Spleen (tissue), 11 donors: ENCODE data around the gene CDRT4. TPM values are rescaled to one million over a fixed set of nuclear protein-coding genes. Genes with fewer than 3 reads are reported as not detected.

Experiments
- DNase-seq: peaks from one replicate; pipeline ENCODE4 v3.0.0-alpha.2; 2020
- H3K27ac ChIP-seq, 8 donors: fragments of 200-600 bp; sonication (generic) in 7 of 8; 1 replicate in 4 of 8; 2 replicates in 4 of 8; pipeline versions ENCODE4 v1.5.0 to v1.8.0; 2016 to 2021; ENCODE audit warnings: inconsistent platforms in 4 of 8, mild to moderate bottlenecking in 4 of 8, moderate library complexity in 1 of 8
- H3K27me3 ChIP-seq, 7 donors: fragments of 200-600 bp; sonication (generic) in 6 of 7; replicated peaks in 1 of 7; 1 replicate in 4 of 7; 2 replicates in 3 of 7; pipeline versions ENCODE4 v1.5.0 to v1.8.0; 2016 to 2021; ENCODE audit warnings: inconsistent platforms in 3 of 7, mild to moderate bottlenecking in 1 of 7
- H3K36me3 ChIP-seq, 6 donors: fragments of 200-600 bp; sonication (generic) in 5 of 6; 1 replicate in 4 of 6; 2 replicates in 2 of 6; pipeline versions ENCODE4 v1.5.0 to v1.8.0; 2016 to 2021; ENCODE audit warnings: inconsistent platforms in 2 of 6
- H3K4me1 ChIP-seq, 6 donors: fragments of 200-600 bp; sonication (generic) in 5 of 6; 1 replicate in 3 of 6; 2 replicates in 3 of 6; pipeline versions ENCODE4 v1.5.0 to v1.8.0; 2016 to 2021; ENCODE audit warnings: inconsistent platforms in 3 of 6
- H3K4me3 ChIP-seq, 8 donors: fragments of 200-600 bp; sonication (generic) in 7 of 8; 1 replicate in 4 of 8; 2 replicates in 4 of 8; pipeline versions ENCODE4 v1.5.0 to v1.8.0; 2016 to 2021; ENCODE audit warnings: inconsistent platforms in 4 of 8, mild to moderate bottlenecking in 4 of 8, moderate library complexity in 2 of 8
- H3K9me3 ChIP-seq, 8 donors: fragments of 200-600 bp; sonication (generic) in 7 of 8; 1 replicate in 4 of 8; 2 replicates in 4 of 8; pipeline versions ENCODE4 v1.5.0 to v1.8.0; 2016 to 2021; ENCODE audit warnings: inconsistent platforms in 4 of 8
- CTCF ChIP-seq, 11 experiments: fragments of 200-600 bp in 7 of 11; fragments of 450-650 bp in 4 of 11; sonication (generic) in 4 of 11; IDR thresholded peaks in 8 of 11; conservative IDR thresholded peaks in 3 of 11; 1 replicate in 7 of 11; 2 replicates in 4 of 11; pipeline versions ENCODE4 v1.4.0 to v1.8.0; 2016 to 2021; ENCODE audit warnings: antibody characterized with exemption in 11 of 11, inconsistent platforms in 4 of 11, mild to moderate bottlenecking in 1 of 11
- POLR2A ChIP-seq, 3 donors: fragments of 450-650 bp; IDR thresholded peaks; one replicate each; pipeline ENCODE4 v1.5.1; 2017; ENCODE audit warnings: antibody characterized with exemption in 3 of 3, mild to moderate bottlenecking in 1 of 3
- POLR2AphosphoS5 ChIP-seq, 3 donors: sonication (generic); formaldehyde crosslinking; IDR thresholded peaks; one replicate each; pipeline ENCODE4 v1.5.1; 2017; ENCODE audit warnings: antibody characterized with exemption in 3 of 3
- WGBS, 5 donors: extraction: QIAGEN DNeasy Blood & Tissue Kit in 3 of 5; methylation state at CpG; one replicate each; pipeline versions ENCODE4 v1.1.5 to v1.1.7; 2013 to 2018; 5-methylcytosine and 5-hydroxymethylcytosine counted together
- intact Hi-C: fragments of 100-400 bp; cut with DNase I; formaldehyde crosslinking; loops from one replicate; pipeline ENCODE4 v1.15.0; 2023; ENCODE audit warnings: low total_unique reads
- polyA plus RNA-seq, 3 donors: library from polyadenylated mRNA; stranded (reverse); fragments of 200-250 nt; gene quantifications; one replicate each; pipeline ENCODE4 v1.2.1, GENCODE V29; 2013
- total RNA-seq, 7 donors: library from RNA; depleted of rRNA in 3 of 7; stranded (reverse); fragments of >200 nt in 3 of 7; fragmentation: NEBNext Ultra II Directional in 4 of 7; extraction: Animal tissue kit (Norgen Biotek cat#: 25700) in 4 of 7; gene quantifications; one replicate each; pipeline versions ENCODE4 v1.1.0 to v1.2.1, GENCODE V29; 2016 to 2021
- donor health status: healthy with polysubstance abuse.
- donor health status: DM: no; HTN: no; CAD: no; lungs with moderate emphysema.
- donor health status: DM: no; HTN: no; CAD: no.
- donor health status: Bipolar disorder and iron deficiency.
- donor health status: healthy.
- donor health status: DM: no; HTN: no; CAD: no.
- donor health status: DM: yes; HTN: yes; CAD: no.

The CDRT4 gene
- total and polyA plus RNA-seq, 10 donors = 4.5 to 18.7 (median 14.0) TPM

- Histone ChIP-seq H3K9me3 (peaks cover 0 to 15% (median 10%) of the 10 kb centered on the region in 8 donors), H3K36me3 (peaks cover 0 to 45% (median 0%) of the 10 kb centered on the region in 6 donors), H3K4me3 (no peak overlapping the region), H3K4me1 (peaks cover 0 to 9% (median 0%) of the 10 kb centered on the region in 6 donors), H3K27me3 (no peaks in the 10 kb centered on the region), H3K27ac (no peak overlapping the region)
- no peak for DNase-seq
- 71 to 96% (median 92%) methylated on average over 3 of the region's 3 CpGs for WGBS, 5 donors
- TF ChIP-seq POLR2A (IDR thresholded peaks at IDR 0.05) (no peak), POLR2AphosphoS5 (IDR thresholded peaks at IDR 0.05) (no peak), CTCF (IDR thresholded peaks at IDR 0.05 in 8 of 11, conservative IDR thresholded peaks at IDR 0.05 in 3 of 11) (no peak)
- intact Hi-C loops = no loop called here
Measured at GRCh38 chr17:15453782-15454181, 13.6 kb downstream of the CDRT4 start.

- Histone ChIP-seq H3K36me3 (peaks cover 0 to 45% (median 0%) of the 10 kb centered on the region in 6 donors), H3K27ac (peak overlapping the region in 1 of 8 donors; percentile 21), H3K9me3 (peaks cover 0 to 15% (median 10%) of the 10 kb centered on the region in 8 donors), H3K27me3 (no peaks in the 10 kb centered on the region), H3K4me1 (peaks cover 0 to 9% (median 0%) of the 10 kb centered on the region in 6 donors), H3K4me3 (no peak overlapping the region)
- DNase-seq = no peak
- TF ChIP-seq POLR2A (IDR thresholded peaks at IDR 0.05) = no peak
- TF ChIP-seq CTCF (IDR thresholded peaks at IDR 0.05 in 8 of 11, conservative IDR thresholded peaks at IDR 0.05 in 3 of 11) = no peak
- no peak for TF ChIP-seq POLR2AphosphoS5 (IDR thresholded peaks at IDR 0.05)
- intact Hi-C loops = no loop called here
- 62 to 80% (median 71%) methylated on average over 4 of the region's 4 CpGs for WGBS, 5 donors
Measured at GRCh38 chr17:15453246-15453645, 14.2 kb downstream of the CDRT4 start.

GRCh38 chr17:15452746-15453145 is 14.7 kb downstream of the CDRT4 start:
- DNase-seq = no peak
- TF ChIP-seq POLR2AphosphoS5 (IDR thresholded peaks at IDR 0.05) (no peak), CTCF (IDR thresholded peaks at IDR 0.05 in 8 of 11, conservative IDR thresholded peaks at IDR 0.05 in 3 of 11) (no peak), POLR2A (IDR thresholded peaks at IDR 0.05) (no peak)
- Histone ChIP-seq H3K9me3 (peaks cover 0 to 15% (median 10%) of the 10 kb centered on the region in 8 donors), H3K4me3 (no peak overlapping the region), H3K27ac (peak overlapping the region in 2 of 8 donors; percentile 3 to 21), H3K36me3 (peaks cover 0 to 45% (median 0%) of the 10 kb centered on the region in 6 donors), H3K27me3 (no peaks in the 10 kb centered on the region), H3K4me1 (peaks cover 0 to 9% (median 0%) of the 10 kb centered on the region in 6 donors)
- WGBS, 5 donors = 33 to 75% (median 61%) methylated on average over 1 of the region's 1 CpG
- intact Hi-C loops = no loop called here

GRCh38 chr17:15451680-15452079 is 15.7 kb downstream of the CDRT4 start:
- TF ChIP-seq CTCF (IDR thresholded peaks at IDR 0.05 in 8 of 11, conservative IDR thresholded peaks at IDR 0.05 in 3 of 11) (no peak), POLR2AphosphoS5 (IDR thresholded peaks at IDR 0.05) (no peak), POLR2A (IDR thresholded peaks at IDR 0.05) (no peak)
- WGBS, 5 donors = 71 to 89% (median 84%) methylated on average over 3 of the region's 3 CpGs
- Histone ChIP-seq H3K9me3 (peaks cover 0 to 15% (median 10%) of the 10 kb centered on the region in 8 donors), H3K4me1 (peaks cover 0 to 9% (median 0%) of the 10 kb centered on the region in 6 donors), H3K27me3 (no peaks in the 10 kb centered on the region), H3K27ac (no peak overlapping the region), H3K4me3 (no peak overlapping the region), H3K36me3 (peaks cover 0 to 36% (median 0%) of the 10 kb centered on the region in 6 donors)
- intact Hi-C loops = no loop called here
- DNase-seq = no peak
